Non-pigmented ciliary epithelial cell (primary cell): ENCODE results near the gene DEFB121.

ENCODE experiments used
- DNase-seq: peaks from one replicate; pipeline ENCODE4 v3.0.0-alpha.2; 2010; ENCODE audit warnings: low read depth

Gene DEFB121

GRCh38 chr20:31363295-31363694 is 42.7 kb downstream of the DEFB121 start:
- no peak for DNase-seq

GRCh38 chr20:31355981-31356380 is 50.0 kb downstream of the DEFB121 start:
- DNase-seq = no peak
